Measurements from ENCODE around the gene PAGE5. TPM values are rescaled to one million over a fixed set of nuclear protein-coding genes. Genes with fewer than 3 reads are reported as not detected.

The PAGE5 gene
- polyA plus RNA-seq (ENCODE audit: insufficient read length in 10 of 10): not detected
- long read RNA-seq, donor 1: 0 reads
- long read RNA-seq, donor 2: 0 reads
- long read RNA-seq, donor 3: 0 reads
- long read RNA-seq, donor 4: 0 reads
- long read RNA-seq, donor 5: 0 reads
- long read RNA-seq, donor 6: 0 reads
- long read RNA-seq, donor 7: 0 reads
- long read RNA-seq, donor 8: 0 reads
- long read RNA-seq, donor 9: 0 reads

- DNase-seq: no peak
Observed at GRCh38 chrX:55220119-55220794, at the start of gene PAGE5. Gene PAGE5, plus strand, starts transcription at chrX:55220346. Its CDS starts 1,037 bp downstream, at chrX:55221383.

- no peak for DNase-seq
Observed at GRCh38 chrX:55187281-55187680, 32.9 kb upstream of the PAGE5 start.

- no peak for DNase-seq
Observed at GRCh38 chrX:55196688-55197087, 23.5 kb upstream of the PAGE5 start.

GRCh38 chrX:55201930-55202579, 18.1 kb upstream of the PAGE5 start:
- DNase-seq: no peak

- no peak for DNase-seq
Observed at GRCh38 chrX:55206162-55206941, 13.8 kb upstream of the PAGE5 start.

GRCh38 chrX:55210931-55211677, 9.0 kb upstream of the PAGE5 start:
- no peak for DNase-seq

GRCh38 chrX:55213381-55213780, 6.8 kb upstream of the PAGE5 start:
- no peak for DNase-seq

GRCh38 chrX:55240788-55241340, 20.7 kb downstream of the PAGE5 start:
- no peak for DNase-seq

- DNase-seq: no peak
Observed at GRCh38 chrX:55253528-55253927, 33.4 kb downstream of the PAGE5 start.

GRCh38 chrX:55260806-55261205, 40.7 kb downstream of the PAGE5 start:
- no peak for DNase-seq

- DNase-seq: no peak
Observed at GRCh38 chrX:55264816-55265215, 44.7 kb downstream of the PAGE5 start, which contains the start of gene PAGE3. Gene PAGE3, minus strand, starts transcription at chrX:55264916. Its CDS starts 1,013 bp downstream, at chrX:55263903.

Other genes starting within 250 kb of the PAGE5 start
- gene PFKFB1, start 226.2 kb upstream of the PAGE5 start, polyA plus RNA-seq (ENCODE audit: insufficient read length in 10 of 10): 1 to 10 TPM in 1 of 10 donors, under 1 TPM in 9; 0.18 to 1.7 (median 0.72) TPM
- 10 to 100 TPM in 2 of 10 donors, 1 to 10 TPM in 8; 7.3 to 11.9 (median 9.7) TPM for gene APEX2, start 220.0 kb upstream of the PAGE5 start, polyA plus RNA-seq (ENCODE audit: insufficient read length in 10 of 10)
- 100 to 1,000 TPM in 1 of 10 donors, 10 to 100 TPM in 9; 19.2 to 181 (median 34.3) TPM for gene ALAS2, start 189.4 kb upstream of the PAGE5 start, polyA plus RNA-seq (ENCODE audit: insufficient read length in 10 of 10)
- gene PAGE2B, start 145.3 kb upstream of the PAGE5 start, polyA plus RNA-seq (ENCODE audit: insufficient read length in 10 of 10): under 1 TPM in 4 of 10 donors, not detected in 6; 0.33 to 0.95 (median 0.53) TPM
- not detected for gene PAGE2, start 131.3 kb upstream of the PAGE5 start, polyA plus RNA-seq (ENCODE audit: insufficient read length in 10 of 10)
- gene PAGE3, start 44.6 kb downstream of the PAGE5 start, polyA plus RNA-seq (ENCODE audit: insufficient read length in 10 of 10): not detected
- 10 to 100 TPM; 38.4 to 64.4 (median 43.0) TPM for gene MAGEH1, start 231.8 kb downstream of the PAGE5 start, polyA plus RNA-seq (ENCODE audit: insufficient read length in 10 of 10)

All from muscle of back (tissue), 13 donors.